HEK293 (cell line): Measurements from ENCODE around the gene GPR119.

Experiments used
- EGR2 ChIP-seq: fragments of 450-650 bp; formaldehyde crosslinking; IDR thresholded peaks from 2 replicates; pipeline ENCODE4 v1.5.1; 2016; ENCODE audit warnings: low read depth, missing biosample characterization, missing genetic modification characterization
- HOXA7 ChIP-seq: sonication (generic); formaldehyde crosslinking; IDR thresholded peaks from 2 replicates; pipeline ENCODE4 v1.8.1; 2022; ENCODE audit warnings: missing genetic modification reagents, borderline replicate concordance
- KLF1 ChIP-seq: fragments of 450-650 bp; formaldehyde crosslinking; IDR thresholded peaks from 2 replicates; pipeline ENCODE4 v1.5.1; 2016; ENCODE audit warnings: missing biosample characterization, missing genetic modification characterization
- KLF8 ChIP-seq: fragments of 450-650 bp; formaldehyde crosslinking; IDR thresholded peaks from 2 replicates; pipeline ENCODE4 v1.5.1; 2016; ENCODE audit warnings: missing biosample characterization, missing genetic modification characterization
- MYNN ChIP-seq: fragments of 450-650 bp; formaldehyde crosslinking; IDR thresholded peaks from 2 replicates; pipeline ENCODE4 v1.5.1; 2016; ENCODE audit warnings: missing biosample characterization, missing genetic modification characterization, borderline replicate concordance
- SALL2 ChIP-seq: fragments of 450-650 bp; formaldehyde crosslinking; IDR thresholded peaks from 2 replicates; pipeline ENCODE4 v1.5.0; 2017; ENCODE audit warnings: missing biosample characterization, mild to moderate bottlenecking, missing genetic modification characterization, borderline replicate concordance
- SCRT1 ChIP-seq: fragments of 450-650 bp; formaldehyde crosslinking; IDR thresholded peaks from 2 replicates; pipeline ENCODE4 v1.5.1; 2016; ENCODE audit warnings: missing biosample characterization, missing genetic modification characterization, borderline replicate concordance
- TCF7L2 ChIP-seq: IDR thresholded peaks from 2 replicates; pipeline ENCODE4 v1.6.1; 2011; ENCODE audit warnings: low read depth, mild to moderate bottlenecking, inconsistent platforms, low read length, moderate library complexity, borderline replicate concordance
- YY1 ChIP-seq: fragments of 450-650 bp; formaldehyde crosslinking; IDR thresholded peaks from 2 replicates; pipeline ENCODE4 v1.5.1; 2018; ENCODE audit warnings: missing biosample characterization, missing genetic modification characterization
- YY2 ChIP-seq: fragments of 450-650 bp; formaldehyde crosslinking; IDR thresholded peaks from 2 replicates; pipeline ENCODE4 v1.5.1; 2016; ENCODE audit warnings: missing biosample characterization, missing genetic modification characterization
- ZNF10 ChIP-seq: fragments of 450-650 bp; formaldehyde crosslinking; IDR thresholded peaks from 2 replicates; pipeline ENCODE4 v1.5.1; 2017; ENCODE audit warnings: missing biosample characterization, missing genetic modification characterization
- ZNF132 ChIP-seq: fragments of 450-650 bp; formaldehyde crosslinking; IDR thresholded peaks from 2 replicates; pipeline ENCODE4 v1.5.1; 2017; ENCODE audit warnings: missing biosample characterization, missing genetic modification characterization, borderline replicate concordance
- ZNF146 ChIP-seq: fragments of 450-650 bp; formaldehyde crosslinking; IDR thresholded peaks from 2 replicates; pipeline ENCODE4 v1.5.1; 2016; ENCODE audit warnings: missing biosample characterization, missing genetic modification characterization
- ZNF157 ChIP-seq: fragments of 450-650 bp; formaldehyde crosslinking; IDR thresholded peaks from 2 replicates; pipeline ENCODE4 v1.5.1; 2016; ENCODE audit warnings: missing biosample characterization, missing genetic modification characterization
- ZNF24 ChIP-seq: fragments of 450-650 bp; formaldehyde crosslinking; IDR thresholded peaks from 2 replicates; pipeline ENCODE4 v1.5.1; 2016; ENCODE audit warnings: missing biosample characterization, missing genetic modification characterization
- ZNF266 ChIP-seq: fragments of 450-650 bp; formaldehyde crosslinking; IDR thresholded peaks from 2 replicates; pipeline ENCODE4 v1.5.1; 2016; ENCODE audit warnings: missing biosample characterization, missing genetic modification characterization, low read depth
- ZNF311 ChIP-seq: fragments of 450-650 bp; formaldehyde crosslinking; IDR thresholded peaks from 2 replicates; pipeline ENCODE4 v1.5.1; 2017; ENCODE audit warnings: missing biosample characterization, missing genetic modification characterization, borderline replicate concordance
- ZNF37A ChIP-seq: fragments of 450-650 bp; IDR thresholded peaks from 2 replicates; pipeline ENCODE4 v1.5.1; 2018; ENCODE audit warnings: missing biosample characterization, missing genetic modification characterization
- ZNF48 ChIP-seq: fragments of 450-650 bp; formaldehyde crosslinking; IDR thresholded peaks from 2 replicates; pipeline ENCODE4 v1.5.1; 2016; ENCODE audit warnings: missing biosample characterization, missing genetic modification characterization
- ZNF561 ChIP-seq: fragments of 450-650 bp; IDR thresholded peaks from 2 replicates; pipeline ENCODE4 v1.5.1; 2018; ENCODE audit warnings: missing biosample characterization, missing genetic modification characterization, borderline replicate concordance
- ZNF626 ChIP-seq: fragments of 450-650 bp; sonication (Bioruptor Pico); formaldehyde crosslinking; IDR thresholded peaks from 2 replicates; pipeline ENCODE4 v1.5.1; 2018; ENCODE audit warnings: missing biosample characterization, missing genetic modification characterization, inconsistent platforms
- ZNF658 ChIP-seq: fragments of 450-650 bp; formaldehyde crosslinking; IDR thresholded peaks from 2 replicates; pipeline ENCODE4; 2016; ENCODE audit warnings: missing biosample characterization, missing genetic modification characterization
- ZNF677 ChIP-seq: fragments of 450-650 bp; IDR thresholded peaks from 2 replicates; pipeline ENCODE4 v1.5.0; 2018; ENCODE audit warnings: missing biosample characterization, mild to moderate bottlenecking, missing genetic modification characterization, moderate library complexity
- ZNF76 ChIP-seq: fragments of 450-650 bp; formaldehyde crosslinking; IDR thresholded peaks from 2 replicates; pipeline ENCODE4; 2016; ENCODE audit warnings: low read depth, missing biosample characterization, missing genetic modification characterization, borderline replicate concordance
- ZXDB ChIP-seq: fragments of 450-650 bp; formaldehyde crosslinking; IDR thresholded peaks from 2 replicates; pipeline ENCODE4 v1.5.1; 2016; ENCODE audit warnings: missing biosample characterization, missing genetic modification characterization
- TF ChIP-seq, protein P1 (sequence below): fragments of 450-650 bp; formaldehyde crosslinking; conservative IDR thresholded peaks from 2 replicates; pipeline ENCODE4 v1.5.1; 2016; ENCODE audit warnings: low read depth, missing biosample characterization, missing genetic modification characterization
- TF ChIP-seq, protein P2 (sequence below): sonication (generic); formaldehyde crosslinking; IDR thresholded peaks from 2 replicates; pipeline ENCODE4 v1.8.1; 2022; ENCODE audit warnings: mild to moderate bottlenecking, moderate library complexity, missing genetic modification reagents
- TF ChIP-seq, protein P3 (sequence below): fragments of 450-650 bp; formaldehyde crosslinking; optimal IDR thresholded peaks from 2 replicates; pipeline ENCODE3; 2016; ENCODE audit warnings: missing biosample characterization, mild to moderate bottlenecking, missing genetic modification characterization
- TF ChIP-seq, protein P4 (sequence below): fragments of 450-650 bp; formaldehyde crosslinking; IDR thresholded peaks from 2 replicates; pipeline ENCODE4 v1.5.1; 2016; ENCODE audit warnings: missing biosample characterization, missing genetic modification characterization

The GPR119 gene

DNA sequence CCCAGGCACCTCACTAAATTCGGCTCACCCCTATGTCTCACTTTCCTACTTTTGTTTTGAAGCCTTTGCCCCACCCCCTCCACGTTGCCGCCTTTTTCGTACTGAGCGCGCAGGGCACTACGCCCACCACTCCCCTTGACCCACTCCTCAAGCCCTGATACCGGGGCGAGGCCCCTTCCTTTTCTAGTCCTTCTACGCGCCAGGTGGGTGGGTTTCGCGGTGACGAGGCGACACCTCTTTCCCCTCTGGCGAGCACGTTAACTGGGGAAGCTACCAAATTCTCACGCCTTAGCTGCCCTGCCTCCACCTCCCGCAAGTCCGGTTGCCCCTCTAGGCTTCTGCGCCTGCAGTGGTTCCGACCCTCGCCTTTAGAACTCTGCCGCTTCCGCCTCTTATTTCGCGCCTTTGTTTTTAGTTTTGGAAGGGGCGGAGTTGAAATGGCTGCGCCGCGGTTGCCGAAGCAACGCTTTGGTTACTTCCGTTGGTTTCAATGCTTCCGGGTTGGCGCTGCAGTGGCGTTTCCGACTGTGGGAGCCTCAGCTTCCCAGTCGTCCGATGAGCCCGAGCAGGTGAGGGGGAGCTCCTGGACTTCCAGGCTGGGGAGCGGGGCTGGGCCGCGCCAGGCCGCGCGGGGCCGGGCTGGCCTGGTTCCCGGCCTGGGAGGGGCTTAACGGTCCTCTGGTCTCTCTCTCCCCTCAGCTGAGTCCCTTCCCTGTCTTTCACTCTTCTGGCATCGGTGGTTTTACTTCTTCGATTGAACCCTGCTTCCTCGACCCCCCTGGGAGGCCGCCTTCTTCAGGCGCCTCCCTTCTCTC is 45.9 kb downstream of the GPR119 start, which contains the start of gene SLC25A14 (continued):
- TF ChIP-seq ZNF146 (tag by site-specific recombination) (no peak), ZNF76 (tag by site-specific recombination) (0 out of 2 replicates have a peak, but pooled peaks have one; percentile 15), ZNF10 (peak; percentile 73), KLF1 (tag by site-specific recombination) (peak; percentile 93), KLF8 (tag by site-specific recombination) (peak; percentile 67; the same call in 1 of the 2 replicates), ZNF626 (tag by site-specific recombination) (no peak), ZNF157 (tag by site-specific recombination) (no peak), ZNF311 (tag by site-specific recombination) (no peak), SCRT1 (no peak), ZNF24 (tag by site-specific recombination) (no peak), HOXA7 (CRISPR knock-in tag) (no peak), ZNF561 (0 out of 2 replicates have a peak, but pooled peaks have one; percentile 47), EGR2 (peak; percentile 76), ZNF266 (tag by site-specific recombination) (no peak), ZXDB (peak; percentile 48), ZNF48 (tag by site-specific recombination) (no peak), YY1 (tag by site-specific recombination) (no peak; the same call in 1 of the 2 replicates), ZNF132 (no peak), YY2 (no peak), ZNF677 (no peak), TCF7L2 (peak; percentile 78; the same call in 1 of the 2 replicates), ZNF37A (tag by site-specific recombination) (no peak), MYNN (tag by site-specific recombination) (peak; percentile 51; the same call in 1 of the 2 replicates), ZNF658 (tag by site-specific recombination) (no peak), SALL2 (tag by site-specific recombination) (no peak)
- TF ChIP-seq, protein P1, sequence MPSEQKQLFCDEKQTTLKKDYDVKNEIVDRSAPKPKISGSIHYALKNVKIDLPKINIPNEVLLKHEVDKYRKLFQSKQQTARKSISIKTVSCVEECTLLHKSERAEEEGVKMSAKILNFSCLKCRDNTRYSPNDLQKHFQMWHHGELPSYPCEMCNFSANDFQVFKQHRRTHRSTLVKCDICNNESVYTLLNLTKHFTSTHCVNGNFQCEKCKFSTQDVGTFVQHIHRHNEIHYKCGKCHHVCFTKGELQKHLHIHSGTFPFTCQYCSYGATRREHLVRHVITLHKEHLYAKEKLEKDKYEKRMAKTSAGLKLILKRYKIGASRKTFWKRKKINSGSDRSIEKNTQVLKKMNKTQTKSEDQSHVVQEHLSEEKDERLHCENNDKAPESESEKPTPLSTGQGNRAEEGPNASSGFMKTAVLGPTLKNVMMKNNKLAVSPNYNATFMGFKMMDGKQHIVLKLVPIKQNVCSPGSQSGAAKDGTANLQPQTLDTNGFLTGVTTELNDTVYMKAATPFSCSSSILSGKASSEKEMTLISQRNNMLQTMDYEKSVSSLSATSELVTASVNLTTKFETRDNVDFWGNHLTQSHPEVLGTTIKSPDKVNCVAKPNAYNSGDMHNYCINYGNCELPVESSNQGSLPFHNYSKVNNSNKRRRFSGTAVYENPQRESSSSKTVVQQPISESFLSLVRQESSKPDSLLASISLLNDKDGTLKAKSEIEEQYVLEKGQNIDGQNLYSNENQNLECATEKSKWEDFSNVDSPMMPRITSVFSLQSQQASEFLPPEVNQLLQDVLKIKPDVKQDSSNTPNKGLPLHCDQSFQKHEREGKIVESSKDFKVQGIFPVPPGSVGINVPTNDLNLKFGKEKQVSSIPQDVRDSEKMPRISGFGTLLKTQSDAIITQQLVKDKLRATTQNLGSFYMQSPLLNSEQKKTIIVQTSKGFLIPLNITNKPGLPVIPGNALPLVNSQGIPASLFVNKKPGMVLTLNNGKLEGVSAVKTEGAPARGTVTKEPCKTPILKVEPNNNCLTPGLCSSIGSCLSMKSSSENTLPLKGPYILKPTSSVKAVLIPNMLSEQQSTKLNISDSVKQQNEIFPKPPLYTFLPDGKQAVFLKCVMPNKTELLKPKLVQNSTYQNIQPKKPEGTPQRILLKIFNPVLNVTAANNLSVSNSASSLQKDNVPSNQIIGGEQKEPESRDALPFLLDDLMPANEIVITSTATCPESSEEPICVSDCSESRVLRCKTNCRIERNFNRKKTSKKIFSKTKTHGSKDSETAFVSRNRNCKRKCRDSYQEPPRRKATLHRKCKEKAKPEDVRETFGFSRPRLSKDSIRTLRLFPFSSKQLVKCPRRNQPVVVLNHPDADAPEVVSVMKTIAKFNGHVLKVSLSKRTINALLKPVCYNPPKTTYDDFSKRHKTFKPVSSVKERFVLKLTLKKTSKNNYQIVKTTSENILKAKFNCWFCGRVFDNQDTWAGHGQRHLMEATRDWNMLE (tag by site-specific recombination), result peak; percentile 91
- TF ChIP-seq, protein P2, sequence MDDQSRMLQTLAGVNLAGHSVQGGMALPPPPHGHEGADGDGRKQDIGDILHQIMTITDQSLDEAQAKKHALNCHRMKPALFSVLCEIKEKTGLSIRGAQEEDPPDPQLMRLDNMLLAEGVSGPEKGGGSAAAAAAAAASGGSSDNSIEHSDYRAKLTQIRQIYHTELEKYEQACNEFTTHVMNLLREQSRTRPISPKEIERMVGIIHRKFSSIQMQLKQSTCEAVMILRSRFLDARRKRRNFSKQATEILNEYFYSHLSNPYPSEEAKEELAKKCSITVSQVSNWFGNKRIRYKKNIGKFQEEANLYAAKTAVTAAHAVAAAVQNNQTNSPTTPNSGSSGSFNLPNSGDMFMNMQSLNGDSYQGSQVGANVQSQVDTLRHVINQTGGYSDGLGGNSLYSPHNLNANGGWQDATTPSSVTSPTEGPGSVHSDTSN (CRISPR knock-in tag), result peak; percentile 25; the same call in 1 of the 2 replicates
- TF ChIP-seq, protein P3, sequence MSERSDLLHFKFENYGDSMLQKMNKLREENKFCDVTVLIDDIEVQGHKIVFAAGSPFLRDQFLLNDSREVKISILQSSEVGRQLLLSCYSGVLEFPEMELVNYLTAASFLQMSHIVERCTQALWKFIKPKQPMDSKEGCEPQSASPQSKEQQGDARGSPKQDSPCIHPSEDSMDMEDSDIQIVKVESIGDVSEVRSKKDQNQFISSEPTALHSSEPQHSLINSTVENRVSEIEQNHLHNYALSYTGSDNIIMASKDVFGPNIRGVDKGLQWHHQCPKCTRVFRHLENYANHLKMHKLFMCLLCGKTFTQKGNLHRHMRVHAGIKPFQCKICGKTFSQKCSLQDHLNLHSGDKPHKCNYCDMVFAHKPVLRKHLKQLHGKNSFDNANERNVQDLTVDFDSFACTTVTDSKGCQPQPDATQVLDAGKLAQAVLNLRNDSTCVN (tag by site-specific recombination), result peak; percentile 49
- TF ChIP-seq, protein P4, sequence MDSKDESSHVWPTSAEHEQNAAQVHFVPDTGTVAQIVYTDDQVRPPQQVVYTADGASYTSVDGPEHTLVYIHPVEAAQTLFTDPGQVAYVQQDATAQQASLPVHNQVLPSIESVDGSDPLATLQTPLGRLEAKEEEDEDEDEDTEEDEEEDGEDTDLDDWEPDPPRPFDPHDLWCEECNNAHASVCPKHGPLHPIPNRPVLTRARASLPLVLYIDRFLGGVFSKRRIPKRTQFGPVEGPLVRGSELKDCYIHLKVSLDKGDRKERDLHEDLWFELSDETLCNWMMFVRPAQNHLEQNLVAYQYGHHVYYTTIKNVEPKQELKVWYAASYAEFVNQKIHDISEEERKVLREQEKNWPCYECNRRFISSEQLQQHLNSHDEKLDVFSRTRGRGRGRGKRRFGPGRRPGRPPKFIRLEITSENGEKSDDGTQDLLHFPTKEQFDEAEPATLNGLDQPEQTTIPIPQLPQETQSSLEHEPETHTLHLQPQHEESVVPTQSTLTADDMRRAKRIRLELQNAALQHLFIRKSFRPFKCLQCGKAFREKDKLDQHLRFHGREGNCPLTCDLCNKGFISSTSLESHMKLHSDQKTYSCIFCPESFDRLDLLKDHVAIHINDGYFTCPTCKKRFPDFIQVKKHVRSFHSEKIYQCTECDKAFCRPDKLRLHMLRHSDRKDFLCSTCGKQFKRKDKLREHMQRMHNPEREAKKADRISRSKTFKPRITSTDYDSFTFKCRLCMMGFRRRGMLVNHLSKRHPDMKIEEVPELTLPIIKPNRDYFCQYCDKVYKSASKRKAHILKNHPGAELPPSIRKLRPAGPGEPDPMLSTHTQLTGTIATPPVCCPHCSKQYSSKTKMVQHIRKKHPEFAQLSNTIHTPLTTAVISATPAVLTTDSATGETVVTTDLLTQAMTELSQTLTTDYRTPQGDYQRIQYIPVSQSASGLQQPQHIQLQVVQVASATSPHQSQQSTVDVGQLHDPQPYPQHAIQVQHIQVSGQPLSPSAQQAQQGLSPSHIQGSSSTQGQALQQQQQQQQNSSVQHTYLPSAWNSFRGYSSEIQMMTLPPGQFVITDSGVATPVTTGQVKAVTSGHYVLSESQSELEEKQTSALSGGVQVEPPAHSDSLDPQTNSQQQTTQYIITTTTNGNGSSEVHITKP (tag by site-specific recombination), result peak; percentile 92
